HFFc6 (cell line): ENCODE data around the gene SPRED1. TPM values are rescaled to one million over a fixed set of nuclear protein-coding genes. Genes with fewer than 3 reads are reported as not detected.

Experiments used
- DNase-seq: peaks from one replicate; pipeline ENCODE4 v3.0.0-alpha.2; 2018
- H3K27ac Mint-ChIP-seq: 2 replicates; pipeline ENCODE4 v1.8.0; 2020; ENCODE audit warnings: mild to moderate bottlenecking, mixed read lengths
- H3K27me3 Mint-ChIP-seq: 2 replicates; pipeline ENCODE4 v1.8.0; 2021; ENCODE audit warnings: mild to moderate bottlenecking, moderate library complexity, mixed read lengths; ENCODE audit not compliant: insufficient read depth
- H3K36me3 Mint-ChIP-seq: 2 replicates; pipeline ENCODE4 v1.8.0; 2021; ENCODE audit warnings: low read depth, mixed read lengths
- H3K4me1 Mint-ChIP-seq: 2 replicates; pipeline ENCODE4 v1.8.0; 2020; ENCODE audit warnings: low read depth, mixed read lengths
- H3K4me3 Mint-ChIP-seq: 2 replicates; pipeline ENCODE4 v1.8.0; 2020; ENCODE audit warnings: mild to moderate bottlenecking, moderate library complexity, mixed read lengths
- H3K9me3 Mint-ChIP-seq: 2 replicates; pipeline ENCODE4 v1.8.0; 2020; ENCODE audit warnings: mild to moderate bottlenecking, mixed read lengths
- long read RNA-seq: library from polyadenylated mRNA; unstranded; transcript quantifications from one replicate; pipeline ENCODE4 v2.0.0, GENCODE V29; 2019
- total RNA-seq, 6 experiments: library from RNA; stranded (reverse); fragmentation: NEBNext Ultra II Directional; extraction: Animal tissue kit (Norgen Biotek cat#: 25700); gene quantifications; 2 replicates in 1 of 6; 3 replicates in 5 of 6; pipeline ENCODE4 v1.2.3, GENCODE V29; 2021
- TF ChIP-seq, protein P1 (sequence below): fragments of 200-600 bp; sonication (generic); IDR thresholded peaks from 2 replicates; pipeline ENCODE4 v1.5.0; 2021; ENCODE audit warnings: antibody characterized with exemption, mild to moderate bottlenecking

The SPRED1 gene
- total RNA-seq: 10 to 100 TPM; 39.9 to 46.0 (median 41.7) TPM
- long read RNA-seq, full-length matches to known transcripts: 5 of 17 reads
- long read RNA-seq, partial matches to known transcripts: 2 of 17 reads
- long read RNA-seq, other reads (novel, unspliced or antisense): 10 of 17 reads

- TF ChIP-seq, protein P1, sequence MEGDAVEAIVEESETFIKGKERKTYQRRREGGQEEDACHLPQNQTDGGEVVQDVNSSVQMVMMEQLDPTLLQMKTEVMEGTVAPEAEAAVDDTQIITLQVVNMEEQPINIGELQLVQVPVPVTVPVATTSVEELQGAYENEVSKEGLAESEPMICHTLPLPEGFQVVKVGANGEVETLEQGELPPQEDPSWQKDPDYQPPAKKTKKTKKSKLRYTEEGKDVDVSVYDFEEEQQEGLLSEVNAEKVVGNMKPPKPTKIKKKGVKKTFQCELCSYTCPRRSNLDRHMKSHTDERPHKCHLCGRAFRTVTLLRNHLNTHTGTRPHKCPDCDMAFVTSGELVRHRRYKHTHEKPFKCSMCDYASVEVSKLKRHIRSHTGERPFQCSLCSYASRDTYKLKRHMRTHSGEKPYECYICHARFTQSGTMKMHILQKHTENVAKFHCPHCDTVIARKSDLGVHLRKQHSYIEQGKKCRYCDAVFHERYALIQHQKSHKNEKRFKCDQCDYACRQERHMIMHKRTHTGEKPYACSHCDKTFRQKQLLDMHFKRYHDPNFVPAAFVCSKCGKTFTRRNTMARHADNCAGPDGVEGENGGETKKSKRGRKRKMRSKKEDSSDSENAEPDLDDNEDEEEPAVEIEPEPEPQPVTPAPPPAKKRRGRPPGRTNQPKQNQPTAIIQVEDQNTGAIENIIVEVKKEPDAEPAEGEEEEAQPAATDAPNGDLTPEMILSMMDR: no peak
- H3K27me3 Mint-ChIP-seq: peaks cover 4% of the 10 kb centered on the region
- H3K4me1 Mint-ChIP-seq: peaks cover 44% of the 10 kb centered on the region
- peak; percentile 46 for DNase-seq
- H3K36me3 Mint-ChIP-seq: peaks cover 15% of the 10 kb centered on the region
- H3K4me3 Mint-ChIP-seq: peak within 1 kb of the TSS; percentile 99
- no peaks in the 10 kb centered on the region for H3K9me3 Mint-ChIP-seq
- peak within 1 kb of the TSS; percentile 95 for H3K27ac Mint-ChIP-seq
These were observed at the start of gene SPRED1 for GRCh38 chr15:38252481-38253350. Gene SPRED1 (plus strand): TSS chr15:38252836. CDS start chr15:38253186, 350 bp downstream.

DNA sequence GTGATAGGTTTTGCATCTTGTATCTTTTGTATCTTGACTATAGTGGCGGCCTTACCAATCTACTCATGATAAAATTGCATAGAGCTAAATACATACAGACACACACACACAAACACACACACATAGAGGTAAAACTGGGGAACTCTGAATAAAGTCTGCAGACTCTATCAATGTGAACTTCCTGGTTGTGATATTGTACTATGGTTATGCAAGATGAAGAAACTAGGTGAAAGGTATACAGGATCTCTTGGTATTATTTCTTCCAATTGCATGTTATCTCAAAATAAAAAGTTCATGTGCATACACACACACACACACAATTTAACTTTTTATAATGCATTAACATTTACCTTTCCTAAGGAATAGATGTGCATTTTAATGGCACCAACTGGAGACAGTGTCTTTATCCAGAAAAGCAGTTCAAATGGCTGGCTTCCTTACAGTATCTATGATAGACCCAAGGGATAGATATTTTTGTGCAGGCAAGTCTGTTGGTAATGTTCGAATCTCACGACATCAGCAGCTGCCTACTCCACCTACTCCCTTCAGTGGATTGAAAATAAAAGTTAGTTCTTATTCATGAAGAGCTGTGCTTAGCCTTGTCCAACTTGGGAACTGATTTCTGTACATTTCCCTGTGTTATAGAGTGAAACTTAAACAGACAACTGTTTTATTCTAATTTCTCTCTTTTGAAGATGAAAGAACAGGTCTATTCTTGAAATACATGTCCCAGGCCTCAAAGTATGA is 46.9 kb upstream of the SPRED1 start:
- Mint-ChIP-seq H3K4me1 (peaks cover 21% of the 10 kb centered on the region), H3K9me3 (no peaks in the 10 kb centered on the region), H3K27me3 (peaks cover 18% of the 10 kb centered on the region), H3K4me3 (no peak overlapping the region), H3K36me3 (peaks cover 4% of the 10 kb centered on the region; the same call in 1 of the 2 replicates), H3K27ac (no peak overlapping the region)
- TF ChIP-seq, protein P1: no peak
- DNase-seq: no peak

DNA sequence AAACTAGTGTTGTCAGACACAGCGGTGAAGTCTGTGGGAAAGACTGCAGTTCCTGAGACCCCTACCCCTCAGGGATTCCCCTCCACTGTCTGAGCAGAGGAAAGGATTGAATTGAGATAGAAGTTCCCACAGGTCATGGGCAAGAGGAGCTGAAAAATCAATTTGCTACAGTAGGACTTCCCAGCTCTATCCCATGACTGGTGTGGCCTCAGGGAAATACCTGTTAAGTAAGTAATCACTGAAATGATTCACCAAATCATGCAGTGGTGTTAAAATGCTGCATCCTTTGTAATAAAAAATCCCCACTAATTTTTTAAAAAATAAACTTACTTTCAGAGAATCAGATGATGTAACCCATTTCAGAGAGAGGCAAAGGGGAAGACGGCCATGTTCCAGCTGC is 45.0 kb upstream of the SPRED1 start:
- TF ChIP-seq, protein P1: no peak
- Mint-ChIP-seq H3K27ac (no peak overlapping the region), H3K9me3 (no peaks in the 10 kb centered on the region), H3K4me3 (no peak overlapping the region), H3K4me1 (peaks cover 17% of the 10 kb centered on the region), H3K27me3 (peaks cover 19% of the 10 kb centered on the region), H3K36me3 (peaks cover 4% of the 10 kb centered on the region; the same call in 1 of the 2 replicates)
- peak; percentile 3 for DNase-seq

GRCh38 chr15:38208206-38208605 is 44.4 kb upstream of the SPRED1 start:
- no peak overlapping the region for H3K4me3 Mint-ChIP-seq
- H3K4me1 Mint-ChIP-seq: peaks cover 17% of the 10 kb centered on the region
- peaks cover 19% of the 10 kb centered on the region for H3K27me3 Mint-ChIP-seq
- H3K27ac Mint-ChIP-seq: no peak overlapping the region
- H3K36me3 Mint-ChIP-seq: peaks cover 4% of the 10 kb centered on the region; the same call in 1 of the 2 replicates
- no peak for DNase-seq
- TF ChIP-seq, protein P1: no peak
- H3K9me3 Mint-ChIP-seq: no peaks in the 10 kb centered on the region

DNA sequence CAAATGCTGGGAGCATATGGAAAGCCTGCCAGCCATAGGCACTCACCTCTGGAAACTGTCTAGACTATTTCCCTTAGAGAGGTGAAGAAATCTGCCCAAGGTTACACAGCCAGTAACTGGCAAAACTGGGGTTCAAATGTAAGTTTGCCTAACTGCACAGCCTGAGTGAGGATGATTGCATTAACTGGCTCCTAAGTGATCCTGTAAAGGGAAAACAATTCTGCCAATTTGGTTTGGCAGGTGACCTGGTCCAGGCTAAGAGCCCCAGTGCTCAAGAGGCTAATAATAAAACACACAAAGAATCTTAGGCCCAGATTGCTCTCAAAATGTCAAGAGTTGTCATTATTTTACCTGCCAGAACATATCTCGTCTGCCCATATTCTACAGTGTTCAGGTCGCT is 43.9 kb upstream of the SPRED1 start:
- DNase-seq: no peak
- no peak overlapping the region for H3K4me3 Mint-ChIP-seq
- peaks cover 2% of the 10 kb centered on the region; the same call in 1 of the 2 replicates for H3K36me3 Mint-ChIP-seq
- H3K4me1 Mint-ChIP-seq: peaks cover 17% of the 10 kb centered on the region
- peaks cover 17% of the 10 kb centered on the region for H3K27me3 Mint-ChIP-seq
- H3K9me3 Mint-ChIP-seq: no peaks in the 10 kb centered on the region
- H3K27ac Mint-ChIP-seq: no peak overlapping the region
- TF ChIP-seq, protein P1: no peak
